Lower lobe of right lung (tissue), 2 donors: ENCODE measurements around the gene AKT1. TPM values are rescaled to one million over a fixed set of nuclear protein-coding genes. Genes with fewer than 3 reads are reported as not detected.

Experiments used
- ATAC-seq, 2 donors: fragments of 200-7000 bp; cut with Tn5 transposase; one replicate each; pipeline ENCODE4 v1.9.1; 2020 to 2022; ENCODE audit warnings: mild to moderate bottlenecking in 2 of 2, moderate library complexity in 2 of 2
- DNase-seq: peaks from one replicate; pipeline ENCODE4 v3.0.0-alpha.2; 2020
- H3K27ac ChIP-seq: fragments of 200-600 bp; one replicate; pipeline ENCODE4 v1.8.0; 2022
- H3K27me3 ChIP-seq: fragments of 200-600 bp; one replicate; pipeline ENCODE4 v1.8.0; 2022; ENCODE audit warnings: low read depth
- H3K36me3 ChIP-seq: fragments of 200-600 bp; one replicate; pipeline ENCODE4 v1.8.0; 2022; ENCODE audit warnings: mild to moderate bottlenecking
- H3K4me1 ChIP-seq: fragments of 200-600 bp; one replicate; pipeline ENCODE4 v1.8.0; 2022
- H3K4me3 ChIP-seq: fragments of 200-600 bp; one replicate; pipeline ENCODE4 v1.8.0; 2022; ENCODE audit warnings: mild to moderate bottlenecking
- H3K9me3 ChIP-seq: fragments of 200-600 bp; one replicate; pipeline ENCODE4 v1.8.0; 2022
- CTCF ChIP-seq: fragments of 200-600 bp; IDR thresholded peaks from one replicate; pipeline ENCODE4 v1.8.0; 2022; ENCODE audit warnings: antibody characterized with exemption, mild to moderate bottlenecking
- intact Hi-C: fragments of 100-400 bp; cut with DNase I; formaldehyde crosslinking; loops from one replicate; pipeline ENCODE4 v1.11.0; 2022
- total RNA-seq: library from RNA; stranded (reverse); fragmentation: NEBNext Ultra II Directional; extraction: Animal tissue kit (Norgen Biotek cat#: 25700); gene quantifications from one replicate; pipeline ENCODE4 v1.2.1, GENCODE V29; 2021
- donor health status: DM: no; HTN: yes; CAD: no; lungs with severe emphysema.

Gene AKT1
- total RNA-seq, 1 donor from 2014 or later, result 154 TPM

DNA sequence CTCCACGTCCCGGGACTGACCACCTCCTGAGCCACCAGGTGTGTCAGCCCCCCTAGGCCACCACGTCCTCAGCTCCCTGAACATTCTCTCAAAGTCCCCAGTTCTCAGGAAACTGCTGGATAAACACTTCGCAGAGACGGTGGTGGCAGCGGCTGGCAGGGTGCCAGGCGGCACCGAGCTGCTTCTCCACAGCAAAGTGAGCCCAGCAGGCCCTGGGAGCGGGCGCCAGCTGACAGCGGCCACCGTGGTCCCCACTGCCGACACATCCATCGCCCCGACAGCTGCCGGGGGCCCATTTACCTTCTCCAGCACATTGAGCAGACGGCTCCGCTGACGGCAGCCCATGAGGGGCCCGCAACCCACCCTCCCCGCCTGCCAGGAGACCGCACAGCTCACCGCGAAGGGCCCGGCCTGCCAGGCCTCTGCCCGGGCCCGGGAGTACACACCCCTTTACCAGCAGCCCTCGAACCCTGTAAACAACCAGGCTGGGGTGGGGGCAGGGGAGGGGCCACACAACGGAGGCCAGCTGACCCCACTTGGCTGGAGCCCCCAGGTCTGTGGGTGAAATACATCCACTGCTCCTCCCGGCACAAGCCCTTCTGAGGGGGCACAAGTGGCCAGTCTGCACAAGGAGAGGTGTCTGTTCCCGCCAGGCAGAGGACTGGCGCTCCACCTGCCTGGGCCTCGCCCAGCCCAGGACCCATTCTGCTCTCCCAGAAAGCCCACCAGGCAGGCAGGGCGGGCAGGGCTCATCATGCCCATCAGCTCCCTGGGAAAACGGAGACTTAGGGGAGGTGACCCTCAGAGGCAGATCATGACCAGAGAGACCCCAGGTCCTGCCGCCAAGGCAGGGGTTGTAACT lies 10.5 kb downstream of the AKT1 start:
- H3K36me3 ChIP-seq, result peaks cover 40% of the 10 kb centered on the region
- no peak overlapping the region for H3K4me3 ChIP-seq
- H3K27me3 ChIP-seq, result no peaks in the 10 kb centered on the region
- H3K4me1 ChIP-seq, result peaks cover 61% of the 10 kb centered on the region
- TF ChIP-seq CTCF, result no peak
- H3K9me3 ChIP-seq, result no peaks in the 10 kb centered on the region
- DNase-seq, result peak; percentile 74
- peak overlapping the region; percentile 41 for H3K27ac ChIP-seq
- peak; percentile 1 to 44 for ATAC-seq
- intact Hi-C loops, result no loop called here

DNA sequence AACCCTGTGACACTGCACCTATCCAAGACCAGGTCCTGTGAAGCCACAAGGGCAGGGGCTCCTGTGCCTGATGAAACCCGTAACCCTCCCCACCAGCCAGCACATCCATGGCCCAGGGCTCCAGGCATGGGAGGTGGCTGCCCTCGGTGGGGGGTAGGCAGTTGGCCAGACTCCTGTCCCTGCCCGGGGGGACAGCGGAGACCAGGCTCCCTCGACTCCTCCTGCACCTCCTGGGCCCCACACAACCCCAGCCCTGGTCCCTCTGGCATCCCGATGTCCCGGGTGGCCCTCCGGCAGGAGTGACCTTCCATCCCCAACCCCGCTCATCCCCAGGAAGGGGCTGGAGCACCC lies 11.4 kb downstream of the AKT1 start:
- no peak overlapping the region for H3K4me3 ChIP-seq
- no peak for TF ChIP-seq CTCF
- no peak for ATAC-seq
- intact Hi-C loops, result no loop called here
- peaks cover 38% of the 10 kb centered on the region for H3K36me3 ChIP-seq
- peak overlapping the region; percentile 41 for H3K27ac ChIP-seq
- H3K4me1 ChIP-seq, result peaks cover 52% of the 10 kb centered on the region
- H3K27me3 ChIP-seq, result no peaks in the 10 kb centered on the region
- H3K9me3 ChIP-seq, result no peaks in the 10 kb centered on the region
- no peak for DNase-seq

DNA sequence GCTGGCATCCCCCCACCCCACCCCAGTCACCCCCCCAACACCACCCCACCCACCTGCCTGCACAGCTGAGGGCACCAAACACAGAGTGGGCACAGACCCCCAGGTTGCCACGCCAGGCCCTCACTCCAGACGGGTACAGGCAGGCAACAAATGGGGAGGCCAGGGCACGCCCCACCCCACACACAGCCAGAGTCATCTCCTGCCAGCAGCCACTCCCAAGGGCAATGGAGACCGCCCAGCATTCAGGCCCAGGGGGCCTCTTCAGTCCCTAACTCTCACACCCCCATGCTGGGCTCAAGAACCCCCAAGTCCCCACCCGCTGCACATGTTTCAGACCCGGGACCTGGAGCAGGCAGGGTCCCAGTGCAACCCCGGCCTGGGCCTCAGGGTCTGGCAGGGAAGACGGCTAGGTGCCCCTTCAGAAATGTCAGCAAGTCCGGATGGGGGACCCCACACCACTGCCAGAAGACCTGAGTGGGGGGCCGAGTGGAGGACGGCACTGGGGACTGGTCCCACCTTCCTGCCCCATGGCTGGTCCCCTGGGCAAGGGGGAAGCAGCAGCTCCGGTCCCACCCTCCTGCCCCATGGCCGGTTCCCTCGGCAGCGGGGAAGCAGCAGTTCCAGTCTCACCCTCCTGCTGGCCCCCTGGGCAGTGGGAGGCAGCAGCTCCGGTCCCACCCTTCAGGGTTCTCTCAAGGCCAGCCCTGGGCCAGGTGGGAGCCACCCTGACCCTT lies 11.9 kb downstream of the AKT1 start:
- H3K4me1 ChIP-seq, result peaks cover 47% of the 10 kb centered on the region
- no peak overlapping the region for H3K4me3 ChIP-seq
- H3K9me3 ChIP-seq, result no peaks in the 10 kb centered on the region
- no peaks in the 10 kb centered on the region for H3K27me3 ChIP-seq
- TF ChIP-seq CTCF, result no peak
- ATAC-seq (no peak), DNase-seq (no peak)
- intact Hi-C loops, result no loop called here
- H3K27ac ChIP-seq, result no peak overlapping the region
- peaks cover 38% of the 10 kb centered on the region for H3K36me3 ChIP-seq

- DNase-seq (no peak), ATAC-seq (no peak)
- H3K36me3 ChIP-seq, result peaks cover 30% of the 10 kb centered on the region
- H3K4me3 ChIP-seq, result no peak overlapping the region
- H3K4me1 ChIP-seq, result peaks cover 38% of the 10 kb centered on the region
- H3K9me3 ChIP-seq, result no peaks in the 10 kb centered on the region
- no peaks in the 10 kb centered on the region for H3K27me3 ChIP-seq
- intact Hi-C loops, result no loop called here
- TF ChIP-seq CTCF, result no peak
- H3K27ac ChIP-seq, result no peak overlapping the region
These were observed 12.8 kb downstream of the AKT1 start for GRCh38 chr14:104782808-104783139.

- no peak for TF ChIP-seq CTCF
- DNase-seq, result no peak
These were observed 13.3 kb downstream of the AKT1 start for GRCh38 chr14:104782086-104782807.

More at GRCh38 chr14:104782086-104782807, 13.3 kb downstream of the AKT1 start:
- H3K27me3 ChIP-seq, result no peaks in the 10 kb centered on the region
- no peak overlapping the region for H3K4me3 ChIP-seq
- H3K36me3 ChIP-seq, result peaks cover 27% of the 10 kb centered on the region
- intact Hi-C loops, result no loop called here
- H3K4me1 ChIP-seq, result peaks cover 32% of the 10 kb centered on the region
- ATAC-seq, result no peak
- H3K9me3 ChIP-seq, result no peaks in the 10 kb centered on the region
- H3K27ac ChIP-seq, result no peak overlapping the region
